Measurements from ENCODE around the gene FKBP14.

DNA sequence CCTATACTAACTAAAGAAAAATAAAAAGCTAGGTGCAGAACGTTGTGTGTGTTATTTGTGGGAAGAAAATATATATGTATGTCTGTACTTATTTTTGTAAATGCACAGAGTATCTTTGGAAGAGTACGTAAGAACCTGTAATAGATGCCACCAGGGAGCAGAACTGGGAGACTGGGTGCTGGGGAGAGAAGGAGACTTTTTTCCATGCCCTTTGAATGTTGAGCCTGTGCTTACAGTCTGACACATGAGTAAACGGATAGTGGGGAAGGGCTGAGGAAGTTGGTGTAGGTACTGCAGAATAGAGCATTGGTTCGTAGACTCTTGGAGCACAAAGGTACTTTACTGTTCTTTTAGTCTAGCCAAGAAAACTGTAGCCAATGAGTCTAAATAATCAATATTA, 35.6 kb downstream of the FKBP14 start:
- TF ChIP-seq, protein P1, sequence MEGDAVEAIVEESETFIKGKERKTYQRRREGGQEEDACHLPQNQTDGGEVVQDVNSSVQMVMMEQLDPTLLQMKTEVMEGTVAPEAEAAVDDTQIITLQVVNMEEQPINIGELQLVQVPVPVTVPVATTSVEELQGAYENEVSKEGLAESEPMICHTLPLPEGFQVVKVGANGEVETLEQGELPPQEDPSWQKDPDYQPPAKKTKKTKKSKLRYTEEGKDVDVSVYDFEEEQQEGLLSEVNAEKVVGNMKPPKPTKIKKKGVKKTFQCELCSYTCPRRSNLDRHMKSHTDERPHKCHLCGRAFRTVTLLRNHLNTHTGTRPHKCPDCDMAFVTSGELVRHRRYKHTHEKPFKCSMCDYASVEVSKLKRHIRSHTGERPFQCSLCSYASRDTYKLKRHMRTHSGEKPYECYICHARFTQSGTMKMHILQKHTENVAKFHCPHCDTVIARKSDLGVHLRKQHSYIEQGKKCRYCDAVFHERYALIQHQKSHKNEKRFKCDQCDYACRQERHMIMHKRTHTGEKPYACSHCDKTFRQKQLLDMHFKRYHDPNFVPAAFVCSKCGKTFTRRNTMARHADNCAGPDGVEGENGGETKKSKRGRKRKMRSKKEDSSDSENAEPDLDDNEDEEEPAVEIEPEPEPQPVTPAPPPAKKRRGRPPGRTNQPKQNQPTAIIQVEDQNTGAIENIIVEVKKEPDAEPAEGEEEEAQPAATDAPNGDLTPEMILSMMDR (IDR thresholded peaks at IDR 0.05): no peak
- TF ChIP-seq POLR2A (IDR thresholded peaks at IDR 0.05): no peak

Data from right lobe of liver (tissue), 4 donors.